Esophagus squamous epithelium (tissue), 5 donors: ENCODE results near the gene ARHGEF5. TPM values are rescaled to one million over a fixed set of nuclear protein-coding genes. Genes with fewer than 3 reads are reported as not detected.

Source experiments
- DNase-seq: peaks from one replicate; lab custom pipeline; 2025; lab: John Stamatoyannopoulos, UW
- H3K27ac ChIP-seq, 4 donors: fragments of 200-600 bp; sonication (generic); one replicate each; pipeline ENCODE4 v1.5.1; 2016 to 2019; ENCODE audit warnings: mild to moderate bottlenecking in 1 of 4
- H3K27me3 ChIP-seq, 4 donors: fragments of 200-600 bp; sonication (generic); 1 replicate in 3 of 4; 2 replicates in 1 of 4; pipeline versions ENCODE4 v1.5.1 to v1.6.0; 2017 to 2021; ENCODE audit warnings: antibody characterized with exemption in 1 of 4
- H3K36me3 ChIP-seq, 3 donors: fragments of 200-600 bp; sonication (generic); one replicate each; pipeline ENCODE4 v1.5.1; 2016 to 2019
- H3K4me1 ChIP-seq, 3 donors: fragments of 200-600 bp; sonication (generic); one replicate each; pipeline ENCODE4 v1.5.1; 2017 to 2019
- H3K4me3 ChIP-seq, 4 donors: fragments of 200-600 bp; sonication (generic); 1 replicate in 3 of 4; 2 replicates in 1 of 4; pipeline ENCODE4 v1.5.1; 2016 to 2019; ENCODE audit warnings: mild to moderate bottlenecking in 2 of 4, moderate library complexity in 1 of 4
- H3K9me3 ChIP-seq, 3 donors: fragments of 200-600 bp; sonication (generic); one replicate each; pipeline ENCODE4 v1.5.1; 2016 to 2019
- POLR2A ChIP-seq, 4 donors: fragments of 450-650 bp; IDR thresholded peaks; one replicate each; pipeline ENCODE4 v1.6.1; 2017; ENCODE audit warnings: antibody characterized with exemption in 4 of 4, mild to moderate bottlenecking in 4 of 4, moderate library complexity in 3 of 4
- WGBS, 2 donors: methylation state at CpG; one replicate each; pipeline ENCODE4 v1.1.5; 2018; 5-methylcytosine and 5-hydroxymethylcytosine counted together
- intact Hi-C: fragments of 100-400 bp; cut with DNase I; formaldehyde crosslinking; loops from one replicate; pipeline ENCODE4 v1.15.0; 2022
- total RNA-seq, 4 donors: library from RNA; depleted of rRNA; stranded (reverse); fragments of >200 nt; gene quantifications; one replicate each; pipeline ENCODE4 v1.1.0, GENCODE V29; 2016
- TF ChIP-seq, protein P1 (sequence below), 6 experiments: fragments of 450-650 bp in 4 of 6; fragments of 200-600 bp in 2 of 6; sonication (generic) in 2 of 6; IDR thresholded peaks; one replicate each; pipeline ENCODE4 v1.5.1; 2016 to 2019; ENCODE audit warnings: antibody characterized with exemption in 6 of 6, mild to moderate bottlenecking in 4 of 6, moderate library complexity in 4 of 6
- donor health status: DM: yes; HTN: yes; CAD: no.

Gene ARHGEF5
- total RNA-seq, 4 donors from 2014 or later = 29.2 to 59.3 (median 39.1) TPM

DNA sequence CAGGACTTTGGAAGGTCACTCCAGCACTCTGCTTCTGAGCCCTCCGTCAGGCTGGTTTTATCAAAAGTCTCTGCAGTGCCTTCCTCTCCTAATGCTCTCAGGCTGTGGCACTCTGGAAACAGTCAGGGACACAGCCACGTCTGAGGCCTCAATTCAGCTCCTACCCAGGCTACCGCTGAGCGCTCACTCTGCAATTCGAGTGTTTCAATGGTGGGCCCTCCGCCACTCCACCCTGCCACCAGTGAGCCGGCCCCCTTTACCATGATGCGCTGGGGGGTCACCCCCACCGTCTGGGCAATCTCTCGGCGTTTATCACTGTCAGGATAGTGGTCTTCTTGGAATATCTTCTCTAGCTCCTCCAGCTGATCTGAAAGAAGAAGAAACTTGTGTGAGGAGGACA, 44.7 kb downstream of the ARHGEF5 start:
- no peaks in the 10 kb centered on the region for H3K36me3 ChIP-seq
- TF ChIP-seq, protein P1, sequence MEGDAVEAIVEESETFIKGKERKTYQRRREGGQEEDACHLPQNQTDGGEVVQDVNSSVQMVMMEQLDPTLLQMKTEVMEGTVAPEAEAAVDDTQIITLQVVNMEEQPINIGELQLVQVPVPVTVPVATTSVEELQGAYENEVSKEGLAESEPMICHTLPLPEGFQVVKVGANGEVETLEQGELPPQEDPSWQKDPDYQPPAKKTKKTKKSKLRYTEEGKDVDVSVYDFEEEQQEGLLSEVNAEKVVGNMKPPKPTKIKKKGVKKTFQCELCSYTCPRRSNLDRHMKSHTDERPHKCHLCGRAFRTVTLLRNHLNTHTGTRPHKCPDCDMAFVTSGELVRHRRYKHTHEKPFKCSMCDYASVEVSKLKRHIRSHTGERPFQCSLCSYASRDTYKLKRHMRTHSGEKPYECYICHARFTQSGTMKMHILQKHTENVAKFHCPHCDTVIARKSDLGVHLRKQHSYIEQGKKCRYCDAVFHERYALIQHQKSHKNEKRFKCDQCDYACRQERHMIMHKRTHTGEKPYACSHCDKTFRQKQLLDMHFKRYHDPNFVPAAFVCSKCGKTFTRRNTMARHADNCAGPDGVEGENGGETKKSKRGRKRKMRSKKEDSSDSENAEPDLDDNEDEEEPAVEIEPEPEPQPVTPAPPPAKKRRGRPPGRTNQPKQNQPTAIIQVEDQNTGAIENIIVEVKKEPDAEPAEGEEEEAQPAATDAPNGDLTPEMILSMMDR (IDR thresholded peaks at IDR 0.05) = no peak
- no peak for TF ChIP-seq POLR2A (IDR thresholded peaks at IDR 0.05)
- H3K4me3 ChIP-seq = no peak overlapping the region
- no peaks in the 10 kb centered on the region for H3K9me3 ChIP-seq
- H3K4me1 ChIP-seq = peaks cover 0 to 4% (median 0%) of the 10 kb centered on the region in 3 donors
- no peak for DNase-seq
- intact Hi-C loops = no loop called here
- no peaks in the 10 kb centered on the region for H3K27me3 ChIP-seq
- no peak overlapping the region for H3K27ac ChIP-seq
- 85% methylated on average over 11 of the region's 11 CpGs for WGBS, 2 donors

DNA sequence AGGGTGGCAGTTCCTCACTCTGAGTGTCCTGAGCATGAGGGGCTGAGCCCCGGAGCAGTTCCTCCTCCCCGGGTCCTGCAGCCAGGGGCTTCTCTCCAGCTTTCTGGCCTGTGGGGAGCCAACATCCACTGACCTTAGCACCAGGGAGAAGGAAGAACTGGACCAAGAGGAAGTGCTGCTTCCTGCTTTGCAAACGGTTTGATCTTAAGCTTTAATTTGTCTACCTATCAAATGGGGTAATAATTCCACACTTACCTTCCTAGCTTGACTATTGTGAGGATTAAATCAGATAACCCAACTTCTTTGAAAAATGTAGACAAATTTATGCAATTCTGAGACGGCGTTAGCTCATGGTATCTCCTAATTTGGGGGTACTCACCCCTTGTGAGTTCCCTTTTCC, 46.3 kb downstream of the ARHGEF5 start:
- TF ChIP-seq, protein P1 (IDR thresholded peaks at IDR 0.05) = no peak
- no peak for TF ChIP-seq POLR2A (IDR thresholded peaks at IDR 0.05)
- no peaks in the 10 kb centered on the region for H3K9me3 ChIP-seq
- no peak overlapping the region for H3K4me3 ChIP-seq
- no peaks in the 10 kb centered on the region for H3K27me3 ChIP-seq
- intact Hi-C loops = no loop called here
- H3K36me3 ChIP-seq = no peaks in the 10 kb centered on the region
- H3K4me1 ChIP-seq = peaks cover 0 to 20% (median 6%) of the 10 kb centered on the region in 3 donors
- 68 to 75% methylated on average over 3 to 5 of the region's 5 CpGs for WGBS, 2 donors
- no peak overlapping the region for H3K27ac ChIP-seq
- no peak for DNase-seq

DNA sequence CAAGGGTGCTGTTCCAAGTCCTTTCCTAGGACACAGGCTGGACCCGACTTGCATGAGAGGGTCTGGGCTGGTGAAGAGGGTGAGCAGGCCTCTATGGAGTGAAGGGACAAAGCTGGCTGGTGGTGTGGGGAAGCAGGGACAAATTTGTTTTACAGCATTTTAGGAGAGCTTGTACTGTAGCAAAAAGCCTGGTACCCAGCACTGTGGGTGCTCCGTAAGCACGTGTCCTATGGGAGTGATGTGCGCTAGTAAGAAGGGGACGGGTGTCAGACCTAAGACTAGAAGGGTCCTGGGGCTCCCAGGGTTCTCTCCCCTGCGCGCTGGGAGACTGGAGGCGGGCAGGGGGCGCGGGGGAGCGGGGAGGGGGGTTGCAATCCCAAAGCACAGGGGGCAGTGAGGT, 47.9 kb downstream of the ARHGEF5 start:
- Histone ChIP-seq H3K4me1 (peaks cover 0 to 36% (median 12%) of the 10 kb centered on the region in 3 donors), H3K4me3 (no peak overlapping the region), H3K9me3 (no peaks in the 10 kb centered on the region), H3K36me3 (no peaks in the 10 kb centered on the region), H3K27me3 (no peaks in the 10 kb centered on the region), H3K27ac (no peak overlapping the region)
- no peak for DNase-seq
- TF ChIP-seq, protein P1 (IDR thresholded peaks at IDR 0.05) = no peak
- no peak for TF ChIP-seq POLR2A (IDR thresholded peaks at IDR 0.05)
- WGBS, 2 donors = 90 to 93% methylated on average over 5 to 6 of the region's 11 CpGs
- intact Hi-C loops = no loop called here

DNA sequence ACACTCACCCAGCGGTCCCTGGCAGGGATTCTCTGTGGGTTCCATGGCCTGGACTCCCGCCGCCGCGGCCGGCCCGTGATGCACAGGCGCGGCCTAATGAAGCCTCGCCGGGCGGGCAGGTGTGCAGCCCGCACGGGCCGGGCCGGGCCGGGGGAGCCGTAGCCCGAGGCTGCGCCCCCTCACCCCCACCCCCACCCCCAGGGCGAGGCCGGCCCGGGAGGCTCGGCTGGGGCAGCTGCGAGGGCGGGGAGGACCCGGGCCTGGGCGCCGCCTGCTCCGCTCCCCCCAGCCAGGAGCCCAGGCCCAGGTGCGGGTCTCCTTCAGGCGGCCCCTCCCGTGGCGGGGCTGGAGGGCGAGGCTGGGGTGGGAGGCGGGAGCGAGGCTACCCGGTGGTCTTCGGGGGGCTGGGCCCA, 48.5 kb downstream of the ARHGEF5 start, which contains the start of gene NOBOX:
NOBOX (minus strand) TSS at position 45 of the 413 bp plus-strand sequence.
- intact Hi-C loops = no loop called here
- TF ChIP-seq POLR2A (IDR thresholded peaks at IDR 0.05) = no peak
- TF ChIP-seq, protein P1 (IDR thresholded peaks at IDR 0.05) = no peak
- Histone ChIP-seq H3K4me1 (peaks cover 0 to 41% (median 17%) of the 10 kb centered on the region in 3 donors), H3K27ac (no peak within 1 kb of the TSS), H3K4me3 (no peak within 1 kb of the TSS), H3K36me3 (no peaks in the 10 kb centered on the region), H3K9me3 (no peaks in the 10 kb centered on the region), H3K27me3 (no peaks in the 10 kb centered on the region)
- WGBS, 2 donors = no CpG with 5 or more reads among the region's 39 CpGs
- no peak for DNase-seq

DNA sequence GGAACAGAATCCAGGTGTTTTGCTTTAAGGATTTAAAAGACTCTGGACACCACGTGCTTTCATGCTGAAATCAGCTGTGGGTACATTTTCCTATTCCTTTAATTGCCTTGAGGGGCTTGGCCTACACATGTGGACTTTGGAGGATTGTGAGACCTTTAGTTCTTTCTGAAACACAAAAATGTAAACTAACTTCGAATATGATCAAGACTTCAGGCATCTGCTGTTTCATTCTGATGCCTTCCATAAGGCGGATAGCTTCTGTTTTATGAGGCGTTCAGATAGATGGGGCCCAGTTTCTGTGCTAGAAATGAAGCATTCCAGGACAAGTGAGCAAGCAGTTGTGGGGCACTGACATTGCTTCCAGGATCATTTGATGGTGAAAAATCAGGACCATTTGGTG, 49.7 kb downstream of the ARHGEF5 start:
- Histone ChIP-seq H3K4me1 (peaks cover 0 to 54% (median 20%) of the 10 kb centered on the region in 3 donors), H3K9me3 (no peaks in the 10 kb centered on the region), H3K36me3 (no peaks in the 10 kb centered on the region), H3K27me3 (no peaks in the 10 kb centered on the region), H3K4me3 (no peak overlapping the region), H3K27ac (no peak overlapping the region)
- TF ChIP-seq POLR2A (IDR thresholded peaks at IDR 0.05) = no peak
- TF ChIP-seq, protein P1 (IDR thresholded peaks at IDR 0.05) = no peak
- intact Hi-C loops = no loop called here
- DNase-seq = no peak
- WGBS, 2 donors = 69 to 77% methylated on average over 4 of the region's 4 CpGs
